GM18951 (cell line): ENCODE results near the gene RTP3.
"Not testable (repeated sequence)": the region's sequence is repeated elsewhere in the genome, so short reads cannot be mapped to it uniquely, and the experiment has no call there.

Experiments
- POLR2A ChIP-seq: IDR thresholded peaks from 4 replicates; pipeline ENCODE4 v1.6.1; 2011; ENCODE audit warnings: mild to moderate bottlenecking; ENCODE audit not compliant: insufficient read length, insufficient read depth; ENCODE audit errors: extremely low read depth
- in situ Hi-C: fragments of 300-500 bp; cut with MboI; formaldehyde crosslinking; loops from one replicate; pipeline ENCODE4 v1.12.0; 2022; ENCODE audit warnings: low sequenced_read_pairs, mixed read lengths, inconsistent platforms; ENCODE audit not compliant: unreplicated experiment

The RTP3 gene

GRCh38 chr3:46544771-46545503 lies 47.2 kb downstream of the RTP3 start:
- in situ Hi-C loops = no loop called here
- TF ChIP-seq POLR2A = no peak

GRCh38 chr3:46545818-46546630 lies 48.2 kb downstream of the RTP3 start:
- in situ Hi-C loops = no loop called here
- no peak for TF ChIP-seq POLR2A

GRCh38 chr3:46546896-46547440 lies 49.2 kb downstream of the RTP3 start:
- in situ Hi-C loops = no loop called here
- no peak for TF ChIP-seq POLR2A

DNA sequence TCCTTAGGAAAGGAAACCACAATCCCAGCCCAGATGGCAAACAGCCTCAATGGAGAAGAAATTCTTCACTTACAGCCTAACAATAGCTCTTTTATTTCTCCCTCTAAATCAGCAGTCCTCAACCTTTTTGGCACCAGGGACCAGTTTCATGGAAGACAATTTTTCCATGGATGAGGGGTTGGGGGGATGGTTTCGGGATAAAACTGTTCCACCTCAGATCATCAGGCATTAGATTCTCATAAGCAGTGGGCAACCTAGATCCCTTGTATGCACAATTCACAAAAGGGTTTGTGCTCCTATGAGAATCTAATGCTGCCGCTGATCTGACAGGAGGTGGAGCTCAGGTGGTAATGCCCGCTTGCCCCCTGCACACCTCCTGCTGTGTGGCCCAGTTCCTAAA lies 50.8 kb downstream of the RTP3 start:
- in situ Hi-C loops = not testable (repeated sequence)

- no peak for TF ChIP-seq POLR2A
- in situ Hi-C loops = no loop called here
Observed at GRCh38 chr3:46549408-46549904, 51.7 kb downstream of the RTP3 start.

- no peak for TF ChIP-seq POLR2A
- in situ Hi-C loops = no loop called here
Observed at GRCh38 chr3:46549989-46550388, 52.2 kb downstream of the RTP3 start.
